Activated T-helper 2 cell treated with anti-CD3 and anti-CD28 coated beads, Interferon-gamma antibody, Interleukin-2, Interleukin-4, amounts not matched to agents 10 μg/mL and 5 μg/mL and 100 μg/mL, durations not matched to agents 14 hours and 24 hours and 36 hours (primary cell): Measurements from ENCODE around the gene STK39. TPM values are rescaled to one million over a fixed set of nuclear protein-coding genes. Genes with fewer than 3 reads are reported as not detected.

ENCODE experiments used
- DNase-seq: peaks from one replicate; pipeline ENCODE4 v3.0.0; 2021; ENCODE audit warnings: low spot score
- H3K27ac Mint-ChIP-seq: one replicate; pipeline ENCODE4 v1.8.0; 2021; ENCODE audit warnings: mixed read lengths
- H3K27me3 Mint-ChIP-seq: one replicate; pipeline ENCODE4 v1.8.0; 2021; ENCODE audit warnings: low read depth, mixed read lengths
- H3K36me3 Mint-ChIP-seq: one replicate; pipeline ENCODE4 v1.8.0; 2021; ENCODE audit warnings: low read depth, mixed read lengths
- H3K4me1 Mint-ChIP-seq: one replicate; pipeline ENCODE4 v1.8.0; 2021; ENCODE audit warnings: low read depth, mixed read lengths
- H3K4me3 Mint-ChIP-seq: one replicate; pipeline ENCODE4 v1.8.0; 2021; ENCODE audit warnings: low read depth, mild to moderate bottlenecking, moderate library complexity, mixed read lengths
- H3K9me3 Mint-ChIP-seq: one replicate; pipeline ENCODE4 v1.8.0; 2021; ENCODE audit warnings: mixed read lengths
- intact Hi-C: fragments of 100-400 bp; cut with micrococcal nuclease; formaldehyde crosslinking; loops from one replicate; pipeline ENCODE4 v1.15.1; 2023
- total RNA-seq: library from RNA; stranded (reverse); gene quantifications from 2 replicates; pipeline ENCODE4 v1.2.3, GENCODE V29; 2022

STK39 gene
- total RNA-seq, 1 donor from 2014 or later = 46.3 TPM

GRCh38 chr2:168155680-168156079 is 91.7 kb downstream of the STK39 start:
- no peak for DNase-seq
- H3K27ac Mint-ChIP-seq = no peak overlapping the region
- H3K36me3 Mint-ChIP-seq = peaks cover 45% of the 10 kb centered on the region
- H3K4me3 Mint-ChIP-seq = no peak overlapping the region
- H3K4me1 Mint-ChIP-seq = peaks cover 26% of the 10 kb centered on the region
- H3K9me3 Mint-ChIP-seq = no peaks in the 10 kb centered on the region
- no peaks in the 10 kb centered on the region for H3K27me3 Mint-ChIP-seq
- intact Hi-C loops = no loop called here

- peaks cover 46% of the 10 kb centered on the region for H3K36me3 Mint-ChIP-seq
- H3K4me3 Mint-ChIP-seq = no peak overlapping the region
- peaks cover 27% of the 10 kb centered on the region for H3K4me1 Mint-ChIP-seq
- H3K9me3 Mint-ChIP-seq = no peaks in the 10 kb centered on the region
- no peak overlapping the region for H3K27ac Mint-ChIP-seq
- H3K27me3 Mint-ChIP-seq = no peaks in the 10 kb centered on the region
- DNase-seq = no peak
- intact Hi-C loops = no loop called here
Measured at GRCh38 chr2:168155046-168155445, 92.3 kb downstream of the STK39 start.

GRCh38 chr2:168152902-168153530 is 94.4 kb downstream of the STK39 start:
- Mint-ChIP-seq H3K27ac (no peak overlapping the region), H3K4me1 (peaks cover 31% of the 10 kb centered on the region), H3K4me3 (no peak overlapping the region), H3K9me3 (no peaks in the 10 kb centered on the region), H3K36me3 (peaks cover 52% of the 10 kb centered on the region), H3K27me3 (no peaks in the 10 kb centered on the region)
- DNase-seq = no peak
- intact Hi-C loops = no loop called here

GRCh38 chr2:168149986-168150385 is 97.4 kb downstream of the STK39 start:
- DNase-seq = no peak
- intact Hi-C loops = loop anchor here (2.0 kb wide), 1 partner anchor 15 kb away; no protein-coding TSS in a partner anchor
- no peak overlapping the region for H3K4me3 Mint-ChIP-seq
- no peaks in the 10 kb centered on the region for H3K9me3 Mint-ChIP-seq
- H3K4me1 Mint-ChIP-seq = peaks cover 19% of the 10 kb centered on the region
- H3K27ac Mint-ChIP-seq = no peak overlapping the region
- peaks cover 41% of the 10 kb centered on the region for H3K36me3 Mint-ChIP-seq
- no peaks in the 10 kb centered on the region for H3K27me3 Mint-ChIP-seq

- intact Hi-C loops = no loop called here
- peaks cover 46% of the 10 kb centered on the region for H3K36me3 Mint-ChIP-seq
- H3K9me3 Mint-ChIP-seq = no peaks in the 10 kb centered on the region
- no peak overlapping the region for H3K4me3 Mint-ChIP-seq
- H3K27me3 Mint-ChIP-seq = no peaks in the 10 kb centered on the region
- H3K4me1 Mint-ChIP-seq = peaks cover 19% of the 10 kb centered on the region
- no peak for DNase-seq
- H3K27ac Mint-ChIP-seq = no peak overlapping the region
Measured at GRCh38 chr2:168149150-168149974, 98.0 kb downstream of the STK39 start.

GRCh38 chr2:168147830-168148794 is 99.3 kb downstream of the STK39 start:
- intact Hi-C loops = no loop called here
- Mint-ChIP-seq H3K36me3 (peaks cover 40% of the 10 kb centered on the region), H3K9me3 (no peaks in the 10 kb centered on the region), H3K27ac (no peak overlapping the region), H3K27me3 (no peaks in the 10 kb centered on the region), H3K4me3 (no peak overlapping the region), H3K4me1 (peaks cover 14% of the 10 kb centered on the region)
- DNase-seq = no peak

GRCh38 chr2:168146892-168147810 is 100.2 kb downstream of the STK39 start:
- DNase-seq = no peak
- no peak overlapping the region for H3K4me3 Mint-ChIP-seq
- intact Hi-C loops = no loop called here
- H3K9me3 Mint-ChIP-seq = no peaks in the 10 kb centered on the region
- peaks cover 14% of the 10 kb centered on the region for H3K4me1 Mint-ChIP-seq
- no peak overlapping the region for H3K27ac Mint-ChIP-seq
- H3K27me3 Mint-ChIP-seq = no peaks in the 10 kb centered on the region
- peaks cover 34% of the 10 kb centered on the region for H3K36me3 Mint-ChIP-seq

GRCh38 chr2:168145426-168146310 is 101.7 kb downstream of the STK39 start:
- no peak for DNase-seq
- Mint-ChIP-seq H3K4me3 (no peak overlapping the region), H3K27me3 (no peaks in the 10 kb centered on the region), H3K36me3 (peaks cover 24% of the 10 kb centered on the region), H3K27ac (no peak overlapping the region), H3K4me1 (peaks cover 10% of the 10 kb centered on the region), H3K9me3 (no peaks in the 10 kb centered on the region)
- intact Hi-C loops = no loop called here

- Mint-ChIP-seq H3K4me1 (peaks cover 9% of the 10 kb centered on the region), H3K4me3 (no peak overlapping the region), H3K27ac (no peak overlapping the region), H3K27me3 (no peaks in the 10 kb centered on the region), H3K9me3 (no peaks in the 10 kb centered on the region), H3K36me3 (peaks cover 23% of the 10 kb centered on the region)
- no peak for DNase-seq
- intact Hi-C loops = no loop called here
Measured at GRCh38 chr2:168145011-168145410, 102.4 kb downstream of the STK39 start.

- DNase-seq = no peak
- peaks cover 24% of the 10 kb centered on the region for H3K36me3 Mint-ChIP-seq
- no peaks in the 10 kb centered on the region for H3K9me3 Mint-ChIP-seq
- no peak overlapping the region for H3K4me3 Mint-ChIP-seq
- H3K27me3 Mint-ChIP-seq = no peaks in the 10 kb centered on the region
- no peaks in the 10 kb centered on the region for H3K4me1 Mint-ChIP-seq
- H3K27ac Mint-ChIP-seq = no peak overlapping the region
- intact Hi-C loops = no loop called here
Measured at GRCh38 chr2:168143813-168144212, 103.6 kb downstream of the STK39 start.

- Mint-ChIP-seq H3K36me3 (peaks cover 35% of the 10 kb centered on the region), H3K27me3 (no peaks in the 10 kb centered on the region), H3K9me3 (no peaks in the 10 kb centered on the region), H3K27ac (no peak overlapping the region), H3K4me3 (no peak overlapping the region), H3K4me1 (peaks cover 9% of the 10 kb centered on the region)
- intact Hi-C loops = no loop called here
- DNase-seq = no peak
Measured at GRCh38 chr2:168140892-168141291, 106.5 kb downstream of the STK39 start.
